Right lobe of liver (tissue), 4 donors: ENCODE data around the gene NT5C1B.

Source experiments
- CTCF ChIP-seq, 4 donors: fragments of 200-600 bp in 3 of 4; fragments of 450-650 bp in 1 of 4; IDR thresholded peaks; one replicate each; pipeline versions ENCODE4 v1.5.1 to v1.8.0; 2016 to 2022; ENCODE audit warnings: antibody characterized with exemption in 4 of 4, mild to moderate bottlenecking in 2 of 4
- POLR2A ChIP-seq: fragments of 450-650 bp; IDR thresholded peaks from one replicate; pipeline ENCODE4 v1.6.1; 2017; ENCODE audit warnings: antibody characterized with exemption, mild to moderate bottlenecking
- donor health status: DM: no; HTN: no; CAD: no.
- donor health status: DM: no; HTN: no; CAD: no.
- donor health status: DM: no; HTN: yes; CAD: no.

DNA sequence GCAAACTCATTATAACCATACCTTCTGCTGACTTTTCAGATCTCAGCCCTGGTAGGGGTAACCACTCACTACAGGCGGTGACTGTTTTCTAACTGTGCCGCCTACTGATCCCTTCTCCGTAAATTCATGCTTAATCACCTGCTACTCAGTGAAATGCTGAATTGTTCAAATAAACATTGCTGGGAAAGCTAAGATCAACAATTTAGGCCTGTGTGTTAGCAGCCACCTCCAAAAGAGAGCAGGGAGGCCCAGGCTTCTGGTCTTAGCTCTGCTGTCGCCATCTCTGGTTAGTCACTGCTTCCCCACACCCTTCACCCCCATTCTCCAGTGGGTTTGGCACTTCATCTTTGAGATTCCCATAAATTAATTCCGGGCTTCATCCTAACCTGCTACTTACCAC, 21.8 kb upstream of the NT5C1B start:
- TF ChIP-seq CTCF (IDR thresholded peaks at IDR 0.05) (no peak), POLR2A (no peak)
